ENCODE data around the gene SUSD4.

Gene SUSD4

GRCh38 chr1:223329664-223330415 lies 34.1 kb downstream of the SUSD4 start:
- DNase-seq (ENCODE audit: low read depth in 1 of 2, low spot score in 1 of 2) = no peak

GRCh38 chr1:223329252-223329651 lies 34.7 kb downstream of the SUSD4 start:
- no peak for DNase-seq (ENCODE audit: low read depth in 1 of 2, low spot score in 1 of 2)

GRCh38 chr1:223328566-223328965 lies 35.4 kb downstream of the SUSD4 start:
- no peak for DNase-seq (ENCODE audit: low read depth in 1 of 2, low spot score in 1 of 2)

- DNase-seq (ENCODE audit: low read depth in 1 of 2, low spot score in 1 of 2) = no peak
Observed at GRCh38 chr1:223326776-223327175, 37.2 kb downstream of the SUSD4 start.

- DNase-seq (ENCODE audit: low read depth in 1 of 2, low spot score in 1 of 2) = no peak
Observed at GRCh38 chr1:223323491-223324484, 40.2 kb downstream of the SUSD4 start.

- no peak for DNase-seq (ENCODE audit: low read depth in 1 of 2, low spot score in 1 of 2)
Observed at GRCh38 chr1:223322868-223323267, 41.1 kb downstream of the SUSD4 start.

GRCh38 chr1:223320959-223321358 lies 43.0 kb downstream of the SUSD4 start:
- DNase-seq (ENCODE audit: low read depth in 1 of 2, low spot score in 1 of 2) = no peak

- DNase-seq (ENCODE audit: low read depth in 1 of 2, low spot score in 1 of 2) = no peak
Observed at GRCh38 chr1:223319905-223320580, 43.9 kb downstream of the SUSD4 start.

GRCh38 chr1:223319398-223319797 lies 44.6 kb downstream of the SUSD4 start:
- DNase-seq (ENCODE audit: low read depth in 1 of 2, low spot score in 1 of 2) = no peak

- DNase-seq (ENCODE audit: low read depth in 1 of 2, low spot score in 1 of 2) = no peak
Observed at GRCh38 chr1:223316082-223316481, 47.9 kb downstream of the SUSD4 start.

GRCh38 chr1:223315665-223316064 lies 48.3 kb downstream of the SUSD4 start:
- no peak for DNase-seq (ENCODE audit: low read depth in 1 of 2, low spot score in 1 of 2)

- DNase-seq (ENCODE audit: low read depth in 1 of 2, low spot score in 1 of 2) = no peak
Observed at GRCh38 chr1:223313415-223313754, 50.6 kb downstream of the SUSD4 start.

- no peak for DNase-seq (ENCODE audit: low read depth in 1 of 2, low spot score in 1 of 2)
Observed at GRCh38 chr1:223312705-223313414, 51.1 kb downstream of the SUSD4 start.

- DNase-seq (ENCODE audit: low read depth in 1 of 2, low spot score in 1 of 2) = no peak
Observed at GRCh38 chr1:223312273-223312672, 51.7 kb downstream of the SUSD4 start.

GRCh38 chr1:223311826-223312225 lies 52.1 kb downstream of the SUSD4 start:
- no peak for DNase-seq (ENCODE audit: low read depth in 1 of 2, low spot score in 1 of 2)

GRCh38 chr1:223308136-223308535 lies 55.8 kb downstream of the SUSD4 start:
- DNase-seq (ENCODE audit: low read depth in 1 of 2, low spot score in 1 of 2) = no peak

- no peak for DNase-seq (ENCODE audit: low read depth in 1 of 2, low spot score in 1 of 2)
Observed at GRCh38 chr1:223307544-223307943, 56.4 kb downstream of the SUSD4 start.

GRCh38 chr1:223304931-223305330 lies 59.0 kb downstream of the SUSD4 start:
- DNase-seq (ENCODE audit: low read depth in 1 of 2, low spot score in 1 of 2) = no peak

- no peak for DNase-seq (ENCODE audit: low read depth in 1 of 2, low spot score in 1 of 2)
Observed at GRCh38 chr1:223301371-223301770, 62.6 kb downstream of the SUSD4 start.

- no peak for DNase-seq (ENCODE audit: low read depth in 1 of 2, low spot score in 1 of 2)
Observed at GRCh38 chr1:223299553-223299952, 64.4 kb downstream of the SUSD4 start.

GRCh38 chr1:223298701-223299100 lies 65.3 kb downstream of the SUSD4 start:
- no peak for DNase-seq (ENCODE audit: low read depth in 1 of 2, low spot score in 1 of 2)
